Inflammatory macrophage (primary cell): Measurements from ENCODE around the gene PDE4D.

Experiments used
- DNase-seq, 2 donors: peaks; one replicate each; pipeline ENCODE4 v3.0.0-alpha.2; 2020 to 2022

Gene PDE4D

GRCh38 chr5:59055745-59056448 is 837.6 kb downstream of the PDE4D start:
- no peak for DNase-seq

DNA sequence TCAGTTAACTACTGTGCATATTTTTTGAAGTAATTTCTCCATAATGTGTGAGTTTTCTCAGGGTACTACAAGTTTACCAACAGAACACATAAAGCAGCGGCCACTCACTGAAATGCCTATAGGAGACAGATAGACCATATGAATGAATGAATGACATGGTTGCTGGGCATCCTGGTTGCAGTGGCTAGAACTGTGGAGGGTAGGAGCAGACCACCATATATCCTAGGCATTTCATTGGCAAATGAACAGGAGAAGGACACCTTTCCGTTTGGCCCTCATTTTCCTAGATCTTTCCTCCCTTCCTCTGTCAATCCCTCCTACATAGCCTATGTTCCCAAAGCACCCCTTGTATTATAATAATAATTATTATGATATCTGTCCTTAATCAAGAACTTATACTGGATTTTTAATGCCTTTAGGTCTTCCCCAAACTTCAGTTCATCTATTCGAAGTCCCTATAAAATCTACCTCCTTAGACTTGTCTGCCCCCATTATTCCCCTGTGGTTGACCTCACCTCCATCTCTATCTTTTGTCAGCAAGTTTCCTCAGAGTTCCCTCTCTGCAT is 838.5 kb downstream of the PDE4D start:
- no peak for DNase-seq

GRCh38 chr5:59051951-59052350 is 841.6 kb downstream of the PDE4D start:
- DNase-seq = no peak

GRCh38 chr5:59049095-59049494 is 844.4 kb downstream of the PDE4D start:
- DNase-seq = no peak

DNA sequence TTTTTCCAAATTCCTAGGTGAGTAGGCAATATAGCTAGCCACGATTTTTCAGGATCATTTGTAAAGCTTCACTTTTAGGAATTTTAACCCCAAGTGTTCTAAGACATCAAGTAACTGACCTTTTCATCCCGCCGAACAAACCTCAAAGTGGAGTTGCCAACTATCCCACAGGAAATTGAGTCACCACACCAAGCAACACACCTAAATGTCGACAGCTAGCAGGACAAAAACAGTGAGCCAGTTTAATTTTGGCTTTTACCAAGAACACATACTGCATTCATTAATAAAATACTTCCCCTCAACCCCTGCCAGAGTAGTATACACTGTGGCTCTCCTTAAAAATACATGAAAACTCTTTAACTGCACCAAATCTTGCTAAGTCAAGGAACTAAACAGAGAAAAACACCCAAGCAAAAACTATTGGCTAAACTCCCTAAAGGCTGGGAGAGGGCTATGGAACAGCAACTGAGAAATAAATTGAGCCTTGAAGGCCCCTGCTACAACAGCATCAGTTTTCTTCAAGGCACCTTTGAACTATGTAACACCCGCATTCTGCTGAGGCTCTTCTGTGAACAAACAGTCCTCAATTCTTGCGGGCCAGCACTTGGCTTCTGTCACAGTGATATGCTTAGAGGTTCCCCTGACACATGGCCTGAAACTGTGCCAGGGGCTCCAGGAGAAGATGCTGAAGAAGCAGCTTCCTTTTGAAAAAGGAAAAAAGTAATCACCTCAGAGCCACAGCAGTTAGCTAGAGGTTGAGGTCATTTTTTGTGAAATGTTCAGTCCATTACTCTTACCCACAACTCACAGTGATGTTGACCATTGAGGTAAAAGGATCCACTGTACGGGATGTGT is 851.1 kb downstream of the PDE4D start:
- DNase-seq = no peak

GRCh38 chr5:59041355-59041754 is 852.2 kb downstream of the PDE4D start:
- no peak for DNase-seq

GRCh38 chr5:59040804-59041201 is 852.7 kb downstream of the PDE4D start:
- DNase-seq = no peak

DNA sequence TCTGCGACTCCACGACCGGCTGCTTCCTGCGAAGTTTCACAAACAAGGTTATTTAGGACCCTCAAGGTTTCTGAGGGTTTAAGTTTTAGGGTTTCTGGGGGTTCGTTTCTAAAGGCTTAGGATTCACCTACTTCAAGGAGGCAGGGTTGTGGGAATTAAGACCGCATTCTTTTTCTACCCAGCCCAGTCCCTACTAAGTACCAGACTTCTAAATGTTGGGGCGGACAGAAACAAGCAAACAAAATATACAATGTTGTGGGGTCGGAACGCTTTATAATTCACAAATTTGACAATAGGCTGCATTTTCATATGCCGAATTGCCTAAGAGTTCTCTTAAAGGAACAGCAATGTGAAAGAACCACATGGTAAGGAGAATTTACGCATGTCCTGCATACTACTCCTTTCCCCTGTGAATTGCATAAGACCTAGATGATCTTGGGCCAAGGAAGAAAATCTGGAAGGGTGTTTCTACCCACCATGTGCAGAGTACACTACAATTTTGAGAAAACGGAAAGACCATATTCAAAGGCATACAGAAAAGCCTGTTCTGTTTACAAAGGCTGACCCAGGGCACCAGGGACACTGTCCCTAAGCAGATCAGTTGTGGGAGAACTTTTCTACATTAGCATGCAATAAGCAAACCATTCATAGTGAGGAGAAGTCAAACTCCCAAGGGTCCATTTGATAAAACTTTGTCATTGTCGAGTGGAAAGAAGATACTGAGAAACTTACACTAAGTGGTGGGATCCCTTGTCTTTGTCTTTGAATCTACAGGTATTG is 853.3 kb downstream of the PDE4D start:
- DNase-seq = peak; percentile 17 to 53

DNA sequence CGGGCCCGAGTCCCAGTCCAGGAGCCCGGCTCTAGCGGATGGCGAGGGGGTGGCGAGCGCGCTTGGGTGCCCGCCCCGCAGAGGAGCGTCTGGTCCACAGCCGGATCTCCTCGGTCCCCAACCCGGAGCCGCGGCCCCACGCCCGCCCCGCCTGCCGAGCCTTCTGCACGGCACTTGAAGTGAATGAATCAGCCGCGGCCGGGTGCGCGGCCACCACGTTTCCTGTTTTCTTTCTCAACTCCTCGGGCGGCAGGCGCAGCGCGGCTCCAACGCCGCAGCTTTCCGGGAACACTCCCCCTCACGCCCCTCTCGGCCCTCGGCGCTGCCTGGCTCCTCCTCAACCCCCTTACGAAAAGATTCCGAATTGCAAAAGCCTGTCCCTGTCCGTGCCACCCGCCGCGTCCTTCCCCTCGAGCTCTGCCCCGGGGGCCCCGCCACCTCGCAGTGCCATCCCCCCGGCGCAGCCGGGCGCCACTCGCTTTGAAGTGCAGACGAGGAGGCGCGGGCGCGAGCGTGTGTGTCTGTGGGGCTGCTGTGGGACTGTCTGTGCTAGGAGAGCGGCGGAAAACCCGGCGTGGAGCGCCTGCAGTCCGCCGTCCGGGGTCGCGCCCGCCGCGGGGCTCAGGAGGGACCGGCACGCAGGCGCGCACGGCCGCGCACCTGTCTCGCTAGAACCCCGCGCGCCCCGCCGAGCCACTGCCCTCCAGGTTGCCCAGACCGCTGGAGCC is 854.1 kb downstream of the PDE4D start:
- DNase-seq = peak; percentile 82 to 85

- DNase-seq = no peak
Measured at GRCh38 chr5:59038798-59039295, 854.7 kb downstream of the PDE4D start.

GRCh38 chr5:59037941-59038797 is 855.4 kb downstream of the PDE4D start:
- peak in 1 of 2 donors; percentile 9 for DNase-seq

- DNase-seq = no peak
Measured at GRCh38 chr5:59037453-59037852, 856.1 kb downstream of the PDE4D start.

- no peak for DNase-seq
Measured at GRCh38 chr5:59037041-59037440, 856.5 kb downstream of the PDE4D start.

GRCh38 chr5:59036274-59036961 is 857.1 kb downstream of the PDE4D start:
- DNase-seq = peak; percentile 57 to 63

- no peak for DNase-seq
Measured at GRCh38 chr5:59035681-59036080, 857.8 kb downstream of the PDE4D start.

DNA sequence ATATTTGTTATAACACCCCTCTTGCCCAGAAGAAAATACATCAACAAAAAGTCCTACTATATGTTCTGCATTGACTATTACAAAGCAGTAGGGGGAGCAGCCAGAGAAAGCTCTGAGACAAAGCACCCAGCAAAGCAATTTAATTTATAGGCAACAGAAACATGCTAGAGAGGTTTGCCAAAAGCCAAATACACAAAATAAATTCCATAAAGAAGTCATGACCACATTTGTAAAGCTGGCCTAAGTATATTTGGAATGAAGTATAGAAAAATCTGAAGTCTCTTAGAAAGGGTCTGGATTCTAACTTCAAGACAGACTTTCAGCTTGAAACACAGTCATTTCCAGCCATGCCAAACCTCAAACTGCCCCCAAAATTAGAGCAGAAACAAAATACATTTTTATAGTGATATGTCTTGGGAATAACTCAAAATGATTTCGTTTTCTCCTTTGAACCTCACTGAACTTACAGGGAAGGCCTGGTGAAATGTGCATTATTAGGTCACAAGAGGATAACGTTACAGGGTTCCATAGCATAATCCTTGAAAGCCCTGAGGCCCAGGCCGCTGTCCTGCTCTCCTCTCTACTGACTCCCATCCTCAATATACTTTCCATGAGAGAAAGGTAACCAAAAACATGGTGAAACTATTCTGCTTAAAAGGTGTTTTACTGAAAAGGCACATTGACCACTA is 858.9 kb downstream of the PDE4D start:
- DNase-seq = peak; percentile 17 to 28

DNA sequence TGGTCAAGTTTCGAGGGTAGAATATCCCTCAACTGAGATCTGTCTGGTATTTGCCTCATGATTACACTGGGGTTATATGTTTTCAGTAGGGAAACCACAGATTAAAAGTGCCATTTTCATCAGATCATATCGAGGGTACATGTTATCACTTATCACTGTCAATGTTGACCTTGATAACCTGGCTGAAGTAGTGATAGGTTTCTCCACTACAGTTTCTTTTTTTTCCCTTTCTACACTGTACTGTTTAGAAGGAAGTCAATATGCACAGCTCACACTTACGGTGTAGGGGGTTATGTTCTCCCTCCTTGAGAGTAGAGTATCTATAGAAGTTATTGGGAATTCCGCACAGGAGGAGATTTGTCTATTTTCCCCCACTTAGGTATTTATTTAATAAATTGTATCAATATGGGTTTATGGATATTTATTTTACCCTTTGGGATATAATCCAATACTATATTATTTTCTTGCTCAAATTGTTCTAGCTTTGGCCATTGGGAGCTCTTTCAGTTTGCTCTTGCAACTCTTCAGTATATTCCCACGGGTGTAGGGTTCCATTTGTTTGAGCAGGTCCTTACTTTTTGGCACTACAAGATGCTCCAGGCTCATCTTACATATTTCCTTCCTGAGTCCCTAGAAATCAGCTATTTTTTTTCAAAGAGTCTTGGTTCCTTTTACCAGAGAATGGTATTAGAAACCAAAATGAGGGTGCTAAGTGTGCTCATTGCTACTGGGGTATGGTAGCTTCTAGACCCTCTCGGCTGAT is 866.2 kb downstream of the PDE4D start:
- DNase-seq = no peak

- no peak for DNase-seq
Measured at GRCh38 chr5:59025734-59026133, 867.8 kb downstream of the PDE4D start.
